H1 (cell line): Measurements from ENCODE around the gene GNG8. TPM values are rescaled to one million over a fixed set of nuclear protein-coding genes. Genes with fewer than 3 reads are reported as not detected.

Source experiments
- CTCF ChIA-PET: fragments of 300-600 bp; sonication (Branson Sonifier 250); formaldehyde crosslinking; loops from one replicate; lab custom pipeline; 2021; ENCODE audit not compliant: partially characterized antibody; lab: Charles Lee
- POLR2A ChIA-PET: fragments of 300-600 bp; sonication (Branson Sonifier 250); formaldehyde crosslinking; loops from one replicate; lab custom pipeline; 2021; ENCODE audit warnings: inconsistent platforms; ENCODE audit not compliant: partially characterized antibody; lab: Charles Lee
- DNase-seq, 2 experiments: peaks; one replicate each; pipeline versions ENCODE4 v3.0.0 to v3.0.0-alpha.2; 2010 to 2022; ENCODE audit warnings: low spot score in 2 of 2, low read depth in 1 of 2, mixed read lengths in 1 of 2
- FAIRE-seq: peaks from 2 replicates; lab custom pipeline; 2011; peaks lifted over from hg19 to GRCh38; lab: Jason Lieb, UNC
- H2AFZ ChIP-seq: 2 replicates; pipeline ENCODE4 v1.8.1; 2012; ENCODE audit warnings: low read length, inconsistent platforms
- H2AK5ac ChIP-seq: 2 replicates; pipeline ENCODE4 v1.6.1; 2013; ENCODE audit warnings: low read depth, low read length
- H2BK120ac ChIP-seq: replicated peaks from 2 replicates; pipeline ENCODE3; 2013; ENCODE audit warnings: low read depth, low read length, inconsistent platforms
- H2BK12ac ChIP-seq: 2 replicates; pipeline ENCODE4 v1.6.1; 2013; ENCODE audit warnings: low read depth, low read length
- H2BK15ac ChIP-seq: 2 replicates; pipeline ENCODE4 v1.6.1; 2013; ENCODE audit warnings: low read length
- H2BK20ac ChIP-seq: 2 replicates; pipeline ENCODE4 v1.6.1; 2013; ENCODE audit warnings: low read length
- H2BK5ac ChIP-seq: 2 replicates; pipeline ENCODE4 v1.6.1; 2013; ENCODE audit warnings: low read depth, low read length
- H3K14ac ChIP-seq: 2 replicates; pipeline ENCODE4 v1.6.1; 2013; ENCODE audit warnings: inconsistent platforms; ENCODE audit not compliant: insufficient read length
- H3K18ac ChIP-seq: 2 replicates; pipeline ENCODE4 v1.6.1; 2013; ENCODE audit warnings: low read length; ENCODE audit errors: extremely low read depth
- H3K23ac ChIP-seq: 2 replicates; pipeline ENCODE4 v1.6.1; 2013; ENCODE audit warnings: inconsistent platforms; ENCODE audit not compliant: insufficient read length
- H3K23me2 ChIP-seq: 2 replicates; pipeline ENCODE4 v1.6.1; 2013; ENCODE audit warnings: low read depth, low read length
- H3K27ac ChIP-seq: 2 replicates; pipeline ENCODE4 v1.6.1; 2011; ENCODE audit warnings: low read depth, low read length, inconsistent platforms
- H3K27me3 ChIP-seq, 4 experiments: replicated peaks in 1 of 4; 1 replicate in 1 of 4; 2 replicates in 3 of 4; pipeline versions ENCODE4 v1.6.1 to v1.8.1; 2011 to 2013; ENCODE audit warnings: low read length in 3 of 4, mild to moderate bottlenecking in 3 of 4, inconsistent platforms in 2 of 4, mixed read lengths in 2 of 4, moderate library complexity in 1 of 4; ENCODE audit not compliant: control insufficient read depth in 3 of 4, insufficient read depth in 3 of 4; ENCODE audit errors: extremely low read depth in 1 of 4
- H3K36me3 ChIP-seq, 4 experiments: 2 replicates each; pipeline versions ENCODE4 v1.6.1 to v1.8.1; 2011 to 2013; ENCODE audit warnings: mild to moderate bottlenecking in 4 of 4, low read length in 3 of 4, moderate library complexity in 2 of 4, control low read depth in 1 of 4, inconsistent platforms in 1 of 4; ENCODE audit not compliant: insufficient read depth in 4 of 4, control insufficient read depth in 2 of 4
- H3K4ac ChIP-seq: replicated peaks from 2 replicates; pipeline ENCODE3; 2013; ENCODE audit warnings: low read length, low read depth, mixed read lengths, inconsistent platforms; ENCODE audit not compliant: insufficient read length
- H3K4me1 ChIP-seq, 4 experiments: replicated peaks in 1 of 4; 1 replicate in 1 of 4; 2 replicates in 3 of 4; pipeline versions ENCODE4 v1.6.1 to v1.8.1; 2011 to 2013; ENCODE audit warnings: low read length in 3 of 4, inconsistent platforms in 2 of 4, mixed read lengths in 1 of 4; ENCODE audit not compliant: insufficient read depth in 4 of 4, control insufficient read depth in 3 of 4
- H3K4me2 ChIP-seq, 2 experiments: 2 replicates each; pipeline versions ENCODE4 v1.6.1 to v1.8.1; 2011 to 2013; ENCODE audit warnings: low read depth in 2 of 2, low read length in 2 of 2, control low read depth in 1 of 2, inconsistent platforms in 1 of 2, mild to moderate bottlenecking in 1 of 2; ENCODE audit not compliant: insufficient read depth in 1 of 2
- H3K4me3 ChIP-seq, 4 experiments: fragments of 200-600, 300-600 bp in 1 of 4; sonication (generic), shearing (Covaris generic), sonication (Bioruptor Twin) in 1 of 4; 2 replicates each; pipeline versions ENCODE4 v1.5.1 to v1.8.1; 2011 to 2016; ENCODE audit warnings: low read length in 4 of 4, low read depth in 3 of 4, control low read depth in 2 of 4, inconsistent platforms in 2 of 4, mild to moderate bottlenecking in 2 of 4, mixed read lengths in 1 of 4, moderate library complexity in 1 of 4; ENCODE audit not compliant: insufficient read depth in 2 of 4; ENCODE audit errors: extremely low read depth in 1 of 4
- H3K56ac ChIP-seq: replicated peaks from 2 replicates; pipeline ENCODE3; 2013; ENCODE audit warnings: low read depth, mild to moderate bottlenecking, mixed read lengths, low read length, inconsistent platforms; ENCODE audit not compliant: insufficient read length
- H3K79me1 ChIP-seq: 2 replicates; pipeline ENCODE4 v1.6.1; 2013; ENCODE audit warnings: low read depth, low read length, control low read depth
- H3K79me2 ChIP-seq, 2 experiments: 2 replicates each; pipeline versions ENCODE4 v1.6.1 to v1.8.1; 2012 to 2013; ENCODE audit warnings: low read length in 2 of 2, mild to moderate bottlenecking in 2 of 2, inconsistent platforms in 1 of 2; ENCODE audit not compliant: insufficient read depth in 2 of 2, control insufficient read depth in 1 of 2
- H3K9ac ChIP-seq, 4 experiments: replicated peaks in 1 of 4; 1 replicate in 1 of 4; 2 replicates in 3 of 4; pipeline versions ENCODE4 v1.6.1 to v1.8.1; 2011 to 2013; ENCODE audit warnings: low read depth in 3 of 4, low read length in 3 of 4, control low read depth in 2 of 4, mild to moderate bottlenecking in 2 of 4, moderate library complexity in 2 of 4, inconsistent platforms in 1 of 4; ENCODE audit errors: extremely low read depth in 1 of 4
- H3K9me3 ChIP-seq, 2 experiments: 2 replicates each; pipeline versions ENCODE4 v1.6.1 to v1.8.1; 2012 to 2013; ENCODE audit warnings: mild to moderate bottlenecking in 2 of 2, moderate library complexity in 2 of 2, control low read depth in 1 of 2, inconsistent platforms in 1 of 2, low read depth in 1 of 2, low read length in 1 of 2, mixed read lengths in 1 of 2; ENCODE audit not compliant: insufficient read depth in 2 of 2
- H4K20me1 ChIP-seq, 2 experiments: replicated peaks in 1 of 2; 2 replicates each; pipeline versions ENCODE3 to v1.8.1; 2011 to 2013; ENCODE audit warnings: inconsistent platforms in 2 of 2, low read length in 2 of 2, mild to moderate bottlenecking in 1 of 2; ENCODE audit not compliant: insufficient read depth in 2 of 2, control insufficient read depth in 1 of 2
- H4K5ac ChIP-seq: 2 replicates; pipeline ENCODE4 v1.6.1; 2013; ENCODE audit warnings: low read length, low read depth, mixed read lengths, inconsistent platforms; ENCODE audit not compliant: insufficient read length
- H4K8ac ChIP-seq: 2 replicates; pipeline ENCODE4 v1.8.0; 2013; ENCODE audit warnings: mild to moderate bottlenecking, moderate library complexity, low read length, inconsistent platforms; ENCODE audit not compliant: insufficient read depth; ENCODE audit errors: extremely low read depth
- H4K91ac ChIP-seq: replicated peaks from 2 replicates; pipeline ENCODE3; 2013; ENCODE audit warnings: low read length, mixed read lengths, inconsistent platforms; ENCODE audit not compliant: insufficient read length
- ATF3 ChIP-seq: IDR thresholded peaks from 2 replicates; pipeline ENCODE4 v1.6.1; 2011; ENCODE audit warnings: low read depth, mild to moderate bottlenecking, low read length; ENCODE audit not compliant: insufficient read depth
- RAD21 ChIP-seq, 2 experiments: IDR thresholded peaks in 1 of 2; conservative IDR thresholded peaks in 1 of 2; 2 replicates each; pipeline ENCODE4 v1.6.1; 2011; ENCODE audit warnings: low read depth in 2 of 2, low read length in 2 of 2, improper control_type of control experiment in 1 of 2, inconsistent platforms in 1 of 2, mild to moderate bottlenecking in 1 of 2, moderate library complexity in 1 of 2
- WGBS, 2 experiments: shearing (Covaris generic) in 1 of 2; methylation state at CpG; one replicate each; pipeline versions ENCODE4 v1.1.6 to v1.1.7; 2013 to 2015; ENCODE audit warnings: low lambda C conversion rate in 2 of 2, mixed read lengths in 2 of 2, inconsistent platforms in 1 of 2, low coverage in 1 of 2, missing lambda C conversion rate in 1 of 2; ENCODE audit not compliant: insufficient replicate concordance in 2 of 2, insufficient coverage in 1 of 2, insufficient read length in 1 of 2; ENCODE audit errors: extremely low coverage in 1 of 2, missing lambda C conversion rate in 1 of 2; 5-methylcytosine and 5-hydroxymethylcytosine counted together
- polyA plus RNA-seq, 7 experiments: library from polyadenylated mRNA; depleted of rRNA in 3 of 7; stranded (reverse) in 5 of 7; unstranded in 2 of 7; fragments of >200 nt in 5 of 7; fragments of 200-250 nt in 2 of 7; gene quantifications; 1 replicate in 5 of 7; 2 replicates in 1 of 7; 4 replicates in 1 of 7; pipeline versions ENCODE4 v1.2.1 to v1.2.3, GENCODE V29; 2011 to 2013; ENCODE audit warnings: missing spikeins in 2 of 7, mixed read lengths in 2 of 7
- total RNA-seq: library from RNA; stranded (reverse); fragmentation: NEBNext Ultra II Directional; extraction: Animal tissue kit (Norgen Biotek cat#: 25700); gene quantifications from 2 replicates; pipeline ENCODE4 v1.2.1, GENCODE V29; 2021
- TF ChIP-seq, protein P1 (sequence below), 3 experiments: IDR thresholded peaks; 1 replicate in 2 of 3; 2 replicates in 1 of 3; pipeline versions ENCODE4 v1.5.1 to v1.6.1; 2011; ENCODE audit warnings: low read length in 3 of 3, mild to moderate bottlenecking in 3 of 3, inconsistent platforms in 2 of 3, low read depth in 1 of 3, moderate library complexity in 1 of 3; ENCODE audit not compliant: insufficient read depth in 1 of 3; ENCODE audit errors: control extremely low read depth in 1 of 3

GNG8 gene
- total and polyA plus RNA-seq, 2 of the 8 experiments (the other 6 are each of a cell fraction or from before 2014, with no cell fraction given) = not detected

DNA sequence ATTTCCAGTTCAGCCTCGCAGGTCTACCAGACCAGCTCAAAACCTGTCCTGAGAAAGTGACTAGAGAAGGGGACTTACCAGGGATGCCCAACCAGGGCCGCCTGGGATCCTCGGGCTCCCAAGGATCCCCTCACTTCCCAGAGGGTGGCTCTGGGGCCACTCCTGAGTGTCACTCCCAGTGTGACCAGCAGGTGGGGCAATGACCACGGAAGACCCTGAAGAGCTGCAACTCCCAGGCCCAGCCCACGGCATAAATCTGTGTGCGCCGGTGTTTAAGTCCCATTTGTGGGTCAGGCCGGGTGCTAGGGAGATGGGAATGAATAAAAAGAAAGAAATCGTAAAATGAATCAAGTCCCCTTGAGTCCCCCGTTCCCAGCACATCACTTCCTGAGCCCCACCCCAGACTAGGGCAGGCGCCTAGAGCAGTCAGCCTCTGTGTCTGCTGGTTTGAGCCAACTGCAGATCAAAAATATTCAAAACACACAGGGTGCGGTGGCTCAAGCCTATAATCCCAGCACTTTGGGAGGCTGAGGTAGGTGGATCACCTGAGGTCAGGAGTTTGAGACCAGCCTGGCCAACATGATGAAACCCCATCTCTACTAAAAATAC, 21.8 kb downstream of the GNG8 start:
- no peak overlapping the region for H2BK15ac ChIP-seq
- no peak overlapping the region for H4K91ac ChIP-seq
- no peak overlapping the region for H2AFZ ChIP-seq
- no peaks in the 10 kb centered on the region for H3K79me2 ChIP-seq
- no peaks in the 10 kb centered on the region for H3K79me1 ChIP-seq
- no peak overlapping the region for H3K27ac ChIP-seq
- no peak overlapping the region for H2AK5ac ChIP-seq
- H3K27me3 ChIP-seq = no peaks in the 10 kb centered on the region
- no peak overlapping the region for H3K4ac ChIP-seq
- POLR2A ChIA-PET = interaction anchor here (1.0 to 1.1 kb wide), 2 partner anchors 14 to 47 kb away, joined by 3 to 7 read pairs; partner anchors contain the start of gene DACT3
- no peak overlapping the region for H4K5ac ChIP-seq
- DNase-seq (peak; percentile 58 to 97), FAIRE-seq (no peak)
- WGBS, 2 experiments = 42% methylated on average over 12 of the region's 12 CpGs; no CpG with 5 or more reads in 1 of the 2 experiments
- H3K36me3 ChIP-seq = peaks cover 2 to 8% (median 6%) of the 10 kb centered on the region in 4 experiments; a peak in 5 of 8 replicates
- H2BK5ac ChIP-seq = no peak overlapping the region
- no peak overlapping the region for H4K8ac ChIP-seq
- H2BK20ac ChIP-seq = no peak overlapping the region
- peaks cover 0 to 2% of the 10 kb centered on the region in 2 experiments for H4K20me1 ChIP-seq
- no peak overlapping the region for H3K23ac ChIP-seq
- no peak overlapping the region for H2BK12ac ChIP-seq
- H3K23me2 ChIP-seq = no peaks in the 10 kb centered on the region
- no peak overlapping the region; a peak in 1 of 4 replicates for H3K4me2 ChIP-seq
- CTCF ChIA-PET = interaction anchor here (0.5 to 15.6 kb wide), 25 partner anchors 9 to 1706 kb away, joined by 3 to 341 read pairs (median 5); partner anchors contain the start of genes CALM3, DACT3 and PTGIR
- no peak overlapping the region for H3K18ac ChIP-seq
- no peak overlapping the region for H3K56ac ChIP-seq
- H3K9ac ChIP-seq = no peak overlapping the region
- H2BK120ac ChIP-seq = no peak overlapping the region
- no peak overlapping the region for H3K4me3 ChIP-seq
- no peak overlapping the region for H3K14ac ChIP-seq
- H3K9me3 ChIP-seq = no peaks in the 10 kb centered on the region
- no peaks in the 10 kb centered on the region for H3K4me1 ChIP-seq
- TF ChIP-seq ATF3 (no peak), RAD21 (IDR thresholded peaks at IDR 0.05 in 1 of 2, conservative IDR thresholded peaks at IDR 0.05 in 1 of 2; ENCODE audit: low read depth in 2 of 2, low read length in 2 of 2) (peak; percentile 75 to 88)
- TF ChIP-seq, protein P1, sequence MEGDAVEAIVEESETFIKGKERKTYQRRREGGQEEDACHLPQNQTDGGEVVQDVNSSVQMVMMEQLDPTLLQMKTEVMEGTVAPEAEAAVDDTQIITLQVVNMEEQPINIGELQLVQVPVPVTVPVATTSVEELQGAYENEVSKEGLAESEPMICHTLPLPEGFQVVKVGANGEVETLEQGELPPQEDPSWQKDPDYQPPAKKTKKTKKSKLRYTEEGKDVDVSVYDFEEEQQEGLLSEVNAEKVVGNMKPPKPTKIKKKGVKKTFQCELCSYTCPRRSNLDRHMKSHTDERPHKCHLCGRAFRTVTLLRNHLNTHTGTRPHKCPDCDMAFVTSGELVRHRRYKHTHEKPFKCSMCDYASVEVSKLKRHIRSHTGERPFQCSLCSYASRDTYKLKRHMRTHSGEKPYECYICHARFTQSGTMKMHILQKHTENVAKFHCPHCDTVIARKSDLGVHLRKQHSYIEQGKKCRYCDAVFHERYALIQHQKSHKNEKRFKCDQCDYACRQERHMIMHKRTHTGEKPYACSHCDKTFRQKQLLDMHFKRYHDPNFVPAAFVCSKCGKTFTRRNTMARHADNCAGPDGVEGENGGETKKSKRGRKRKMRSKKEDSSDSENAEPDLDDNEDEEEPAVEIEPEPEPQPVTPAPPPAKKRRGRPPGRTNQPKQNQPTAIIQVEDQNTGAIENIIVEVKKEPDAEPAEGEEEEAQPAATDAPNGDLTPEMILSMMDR (IDR thresholded peaks at IDR 0.05; ENCODE audit: control extremely low read depth in 1 of 3, insufficient read depth in 1 of 3, low read depth in 1 of 3, low read length in 3 of 3) = peak; percentile 85 to 91 (median 91)
